ENCODE data around the gene FBXL19.

Gene FBXL19

GRCh38 chr16:30949650-30950515, 26.5 kb downstream of the FBXL19 start:
- Histone ChIP-seq H3K9ac (peak overlapping the region; percentile 93 to 98 (median 96)), H3K4me1 (peaks cover 32 to 51% (median 42%) of the 10 kb centered on the region in 10 experiments), H3K36me3 (peaks cover 26 to 67% (median 48%) of the 10 kb centered on the region in 11 experiments), H4K20me1 (peaks cover 13 to 65% (median 36%) of the 10 kb centered on the region in 11 experiments; a peak in 19 of 22 replicates), H3K27me3 (no peaks in the 10 kb centered on the region), H3K4me2 (peak overlapping the region; percentile 78 to 99 (median 98)), H3K9me3 (replicated peaks in 1 of 11) (no peaks in the 10 kb centered on the region), H3K4me3 (peak overlapping the region; percentile 86 to 99 (median 92)), H3K27ac (peak overlapping the region; percentile 89 to 98 (median 95))
- TF ChIP-seq Cebpa-rat (IDR thresholded peaks at IDR 0.05) = peak in 2 of 11 experiments; percentile 9 to 29; a peak in 1 of 22 replicates

- Histone ChIP-seq H3K4me2 (peak overlapping the region; percentile 78 to 99 (median 98)), H3K27me3 (no peaks in the 10 kb centered on the region), H3K4me3 (peak overlapping the region; percentile 86 to 99 (median 92)), H3K9ac (peak overlapping the region; percentile 93 to 98 (median 96); a peak in 21 of 22 replicates), H3K9me3 (replicated peaks in 1 of 11) (no peaks in the 10 kb centered on the region), H3K27ac (peak overlapping the region in 10 of 11 experiments; percentile 91 to 98 (median 95); a peak in 19 of 22 replicates), H3K4me1 (peaks cover 32 to 51% (median 42%) of the 10 kb centered on the region in 10 experiments), H4K20me1 (peaks cover 13 to 69% (median 34%) of the 10 kb centered on the region in 11 experiments; a peak in 19 of 22 replicates), H3K36me3 (peaks cover 21 to 65% (median 43%) of the 10 kb centered on the region in 11 experiments)
- TF ChIP-seq Cebpa-rat (IDR thresholded peaks at IDR 0.05) = no peak
Observed at GRCh38 chr16:30950516-30951065, 27.2 kb downstream of the FBXL19 start.

GRCh38 chr16:30951193-30951592, 27.8 kb downstream of the FBXL19 start:
- H3K9ac ChIP-seq = peak overlapping the region in 8 of 11 experiments; percentile 93 to 97 (median 95); a peak in 11 of 22 replicates
- H3K27me3 ChIP-seq = no peaks in the 10 kb centered on the region
- H4K20me1 ChIP-seq = peaks cover 8 to 67% (median 31%) of the 10 kb centered on the region in 11 experiments; a peak in 19 of 22 replicates
- peak overlapping the region in 2 of 10 experiments; percentile 96 to 99; a peak in 4 of 20 replicates for H3K4me3 ChIP-seq
- H3K4me1 ChIP-seq = peaks cover 32 to 51% (median 42%) of the 10 kb centered on the region in 10 experiments
- H3K4me2 ChIP-seq = peak overlapping the region; percentile 78 to 99 (median 98); a peak in 21 of 22 replicates
- H3K9me3 ChIP-seq (replicated peaks in 1 of 11) = no peaks in the 10 kb centered on the region
- H3K27ac ChIP-seq = peak overlapping the region in 6 of 11 experiments; percentile 94 to 98 (median 98); a peak in 12 of 22 replicates
- H3K36me3 ChIP-seq = peaks cover 19 to 60% (median 37%) of the 10 kb centered on the region in 11 experiments
- no peak for TF ChIP-seq Cebpa-rat (IDR thresholded peaks at IDR 0.05)

GRCh38 chr16:30951750-30952149, 28.4 kb downstream of the FBXL19 start:
- TF ChIP-seq Cebpa-rat (IDR thresholded peaks at IDR 0.05) = no peak
- no peaks in the 10 kb centered on the region for H3K9me3 ChIP-seq (replicated peaks in 1 of 11)
- H3K9ac ChIP-seq = peak overlapping the region in 2 of 11 experiments; percentile 5 to 94; a peak in 2 of 22 replicates
- H3K36me3 ChIP-seq = peaks cover 14 to 59% (median 31%) of the 10 kb centered on the region in 11 experiments
- no peaks in the 10 kb centered on the region for H3K27me3 ChIP-seq
- peaks cover 4 to 68% (median 26%) of the 10 kb centered on the region in 11 experiments; a peak in 17 of 22 replicates for H4K20me1 ChIP-seq
- H3K4me1 ChIP-seq = peaks cover 35 to 54% (median 46%) of the 10 kb centered on the region in 10 experiments
- peak overlapping the region in 2 of 11 experiments; percentile 2 to 98; a peak in 2 of 22 replicates for H3K27ac ChIP-seq
- no peak overlapping the region for H3K4me3 ChIP-seq
- peak overlapping the region in 4 of 11 experiments; percentile 78 to 98 (median 92); a peak in 3 of 22 replicates for H3K4me2 ChIP-seq

- Histone ChIP-seq H3K36me3 (peaks cover 5 to 49% (median 20%) of the 10 kb centered on the region in 11 experiments; a peak in 20 of 22 replicates), H3K4me2 (peak overlapping the region in 6 of 11 experiments; percentile 3 to 29 (median 14); a peak in 3 of 22 replicates), H3K4me3 (no peak overlapping the region), H3K27ac (peak overlapping the region in 5 of 11 experiments; percentile 20 to 43 (median 32); a peak in 6 of 22 replicates), H3K4me1 (peaks cover 31 to 50% (median 42%) of the 10 kb centered on the region in 10 experiments), H3K9me3 (replicated peaks in 1 of 11) (no peaks in the 10 kb centered on the region), H3K27me3 (no peaks in the 10 kb centered on the region), H4K20me1 (peaks cover 0 to 68% (median 23%) of the 10 kb centered on the region in 11 experiments; a peak in 16 of 22 replicates), H3K9ac (peak overlapping the region in 1 of 11 experiments; percentile 7; a peak in 1 of 22 replicates)
- TF ChIP-seq Cebpa-rat (IDR thresholded peaks at IDR 0.05) = no peak
Observed at GRCh38 chr16:30953111-30953510, 29.7 kb downstream of the FBXL19 start.

- Histone ChIP-seq H3K9ac (peak overlapping the region in 5 of 11 experiments; percentile 7 to 30 (median 18); a peak in 4 of 22 replicates), H3K36me3 (peaks cover 5 to 49% (median 20%) of the 10 kb centered on the region in 11 experiments; a peak in 20 of 22 replicates), H3K4me2 (peak overlapping the region in 6 of 11 experiments; percentile 3 to 29 (median 14); a peak in 3 of 22 replicates), H3K27me3 (no peaks in the 10 kb centered on the region), H3K4me3 (no peak overlapping the region), H3K27ac (peak overlapping the region in 5 of 11 experiments; percentile 20 to 43 (median 32); a peak in 6 of 22 replicates), H3K9me3 (replicated peaks in 1 of 11) (no peaks in the 10 kb centered on the region), H3K4me1 (peaks cover 31 to 49% (median 42%) of the 10 kb centered on the region in 10 experiments), H4K20me1 (peaks cover 2 to 69% (median 26%) of the 10 kb centered on the region in 11 experiments)
- no peak for TF ChIP-seq Cebpa-rat (IDR thresholded peaks at IDR 0.05)
Observed at GRCh38 chr16:30953511-30954124, 30.2 kb downstream of the FBXL19 start.

- Histone ChIP-seq H4K20me1 (peaks cover 16 to 72% (median 40%) of the 10 kb centered on the region in 11 experiments), H3K4me3 (no peak overlapping the region), H3K27me3 (no peaks in the 10 kb centered on the region), H3K4me2 (no peak overlapping the region), H3K4me1 (peaks cover 41 to 53% (median 48%) of the 10 kb centered on the region in 10 experiments), H3K36me3 (peaks cover 19 to 62% (median 34%) of the 10 kb centered on the region in 11 experiments), H3K9ac (peak overlapping the region in 3 of 11 experiments; percentile 5 to 21 (median 10); a peak in 3 of 22 replicates), H3K9me3 (replicated peaks in 1 of 11) (no peaks in the 10 kb centered on the region), H3K27ac (peak overlapping the region in 1 of 11 experiments; percentile 40; a peak in 1 of 22 replicates)
- no peak for TF ChIP-seq Cebpa-rat (IDR thresholded peaks at IDR 0.05)
Observed at GRCh38 chr16:30954993-30955392, 31.6 kb downstream of the FBXL19 start.
